ENCODE data around the gene LTBR.

DNA sequence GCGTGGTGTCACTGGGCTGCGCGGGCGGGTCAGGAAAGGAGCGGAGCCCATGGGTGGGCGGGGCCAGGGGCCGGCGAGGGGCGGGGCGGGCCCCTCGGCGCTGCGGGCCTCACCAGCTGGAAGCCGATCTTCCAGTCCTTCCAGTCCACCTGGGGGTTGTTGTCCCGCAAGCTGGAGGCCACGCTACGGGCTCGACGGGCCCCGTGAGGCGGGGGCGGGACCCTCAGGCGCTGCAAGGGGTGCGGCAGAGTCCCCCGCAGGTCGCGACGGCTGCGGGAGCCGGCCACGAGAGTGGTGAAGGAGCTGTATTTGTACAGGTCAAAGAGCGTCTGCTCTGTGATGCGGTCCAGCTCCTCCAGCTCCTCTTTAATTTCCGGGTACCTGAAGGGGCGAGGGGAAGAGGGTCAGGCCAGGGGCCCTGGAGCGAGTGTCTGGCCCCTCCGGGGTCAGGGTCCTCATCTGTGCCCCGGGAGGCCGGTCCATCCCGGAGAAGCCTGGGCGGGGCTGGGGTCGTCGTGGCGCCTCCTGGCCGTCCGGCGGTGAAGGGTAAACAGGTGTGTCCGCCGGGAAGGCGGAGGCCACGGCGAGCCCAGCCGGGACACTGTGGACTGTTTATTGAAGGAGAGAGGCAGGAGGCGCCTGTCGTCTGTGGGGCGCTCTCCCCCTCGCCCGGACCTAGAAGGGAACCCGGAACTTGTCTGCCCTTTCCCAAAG lies 20.5 kb upstream of the LTBR start:
- TF ChIP-seq, protein P1, sequence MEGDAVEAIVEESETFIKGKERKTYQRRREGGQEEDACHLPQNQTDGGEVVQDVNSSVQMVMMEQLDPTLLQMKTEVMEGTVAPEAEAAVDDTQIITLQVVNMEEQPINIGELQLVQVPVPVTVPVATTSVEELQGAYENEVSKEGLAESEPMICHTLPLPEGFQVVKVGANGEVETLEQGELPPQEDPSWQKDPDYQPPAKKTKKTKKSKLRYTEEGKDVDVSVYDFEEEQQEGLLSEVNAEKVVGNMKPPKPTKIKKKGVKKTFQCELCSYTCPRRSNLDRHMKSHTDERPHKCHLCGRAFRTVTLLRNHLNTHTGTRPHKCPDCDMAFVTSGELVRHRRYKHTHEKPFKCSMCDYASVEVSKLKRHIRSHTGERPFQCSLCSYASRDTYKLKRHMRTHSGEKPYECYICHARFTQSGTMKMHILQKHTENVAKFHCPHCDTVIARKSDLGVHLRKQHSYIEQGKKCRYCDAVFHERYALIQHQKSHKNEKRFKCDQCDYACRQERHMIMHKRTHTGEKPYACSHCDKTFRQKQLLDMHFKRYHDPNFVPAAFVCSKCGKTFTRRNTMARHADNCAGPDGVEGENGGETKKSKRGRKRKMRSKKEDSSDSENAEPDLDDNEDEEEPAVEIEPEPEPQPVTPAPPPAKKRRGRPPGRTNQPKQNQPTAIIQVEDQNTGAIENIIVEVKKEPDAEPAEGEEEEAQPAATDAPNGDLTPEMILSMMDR (IDR thresholded peaks at IDR 0.05; ENCODE audit: poor library complexity) = no peak
- TF ChIP-seq EZH2 (IDR thresholded peaks at IDR 0.05; ENCODE audit: borderline replicate concordance) = no peak
